ENCODE measurements around the gene AIMP1. TPM values are rescaled to one million over a fixed set of nuclear protein-coding genes. Genes with fewer than 3 reads are reported as not detected.

AIMP1 gene
- total and polyA plus RNA-seq, 10 of the 15 experiments (the other 5 are each of a cell fraction or from before 2014, with no cell fraction given) = 18.6 to 131 (median 56.5) TPM

GRCh38 chr4:106337916-106338315 is 21.6 kb downstream of the AIMP1 start (continued):
- TF ChIP-seq ZNF687 (IDR thresholded peaks at IDR 0.05) (no peak), RAD51 (IDR thresholded peaks at IDR 0.05) (no peak), SREBF1 (IDR thresholded peaks at IDR 0.05; ENCODE audit: low read length) (no peak), PML (IDR thresholded peaks at IDR 0.05; ENCODE audit: low read length) (no peak), ZSCAN29 (IDR thresholded peaks at IDR 0.05) (no peak), NR2C1 (IDR thresholded peaks at IDR 0.05) (no peak), HSF1 (IDR thresholded peaks at IDR 0.05; ENCODE audit: low read depth, low read length) (no peak)

- POLR2A ChIA-PET = no interaction called here
- SMC1A ChIA-PET (ENCODE audit: uncharacterized antibody, unreplicated experiment) = no interaction called here
- Histone ChIP-seq H3K27ac (ENCODE audit: control insufficient read depth, insufficient read depth) (no peak overlapping the region), H3K27me3 (replicated peaks in 1 of 2; ENCODE audit: control insufficient read depth in 2 of 2, insufficient read depth in 2 of 2, low read length in 1 of 2) (no peaks in the 10 kb centered on the region), H3K4me3 (no peak overlapping the region), H3K79me2 (ENCODE audit: control insufficient read depth, insufficient read depth, low read length) (peaks cover 5% of the 10 kb centered on the region), H4K20me1 (ENCODE audit: control insufficient read depth, insufficient read depth) (no peaks in the 10 kb centered on the region), H3K9ac (ENCODE audit: control insufficient read depth, insufficient read depth, low read length) (no peak overlapping the region), H3K4me1 (ENCODE audit: control insufficient read depth, insufficient read depth, low read length) (no peaks in the 10 kb centered on the region), H2AFZ (ENCODE audit: control insufficient read depth, low read depth, low read length) (no peak overlapping the region), H3K9me3 (replicated peaks; ENCODE audit: control insufficient read depth, insufficient read depth, low read length) (peaks cover 18% of the 10 kb centered on the region; the same call in 2 of the 3 replicates), H3K36me3 (ENCODE audit: control insufficient read depth in 2 of 2, insufficient read depth in 2 of 2, low read length in 1 of 2) (peaks cover 7 to 42% of the 10 kb centered on the region in 2 experiments), H3K4me2 (ENCODE audit: control insufficient read depth, insufficient read depth) (no peak overlapping the region)
- in situ Hi-C loops (cut with MboI) (no loop called here), intact Hi-C loops (cut with micrococcal nuclease; ENCODE audit: unreplicated experiment) (no loop called here)
- FAIRE-seq (no peak), ATAC-seq (no peak), DNase-seq (ENCODE audit: low read depth, low spot score) (no peak)
- CTCF ChIA-PET = no interaction called here
- 95% methylated on average over 3 of the region's 3 CpGs for WGBS (ENCODE audit: insufficient coverage, insufficient replicate concordance, low lambda C conversion rate, missing lambda C conversion rate)
- no TSS peak for BruUV-seq (replicated peaks)
- RAD21 ChIA-PET (ENCODE audit: unreplicated experiment) = no interaction called here
- TF ChIP-seq HDAC6 (IDR thresholded peaks at IDR 0.05; ENCODE audit: unreplicated experiment) (no peak), KAT2A (conservative IDR thresholded peaks at IDR 0.05; ENCODE audit: control insufficient read depth, low read depth, low read length) (no peak), ZNF274 (IDR thresholded peaks at IDR 0.05; ENCODE audit: insufficient read depth, insufficient read length) (no peak), SUPT20H (IDR thresholded peaks at IDR 0.05; ENCODE audit: borderline replicate concordance, control insufficient read depth, low read depth, low read length) (no peak), WRNIP1 (IDR thresholded peaks at IDR 0.05; ENCODE audit: borderline replicate concordance, low read depth, low read length) (no peak), POLR2AphosphoS5 (IDR thresholded peaks at IDR 0.05; ENCODE audit: low read length) (no peak), POLR2A (IDR thresholded peaks at IDR 0.05; ENCODE audit: low read depth, low read length) (no peak), CBX3 (IDR thresholded peaks at IDR 0.05; ENCODE audit: borderline replicate concordance, low read depth) (no peak), BMI1 (IDR thresholded peaks at IDR 0.05; ENCODE audit: borderline replicate concordance) (no peak), BCLAF1 (IDR thresholded peaks at IDR 0.05) (no peak)
Observed at GRCh38 chr4:106338671-106339070, 22.3 kb downstream of the AIMP1 start.
